Transverse colon (tissue), 3 donors: ENCODE results near the gene ARR3.

Experiments
- EP300 ChIP-seq: sonication (generic); formaldehyde crosslinking; IDR thresholded peaks from one replicate; pipeline ENCODE4 v1.6.1; 2017; ENCODE audit warnings: antibody characterized with exemption, low read depth
- TF ChIP-seq, protein P1 (sequence below), 5 experiments: fragments of 200-600 bp in 3 of 5; fragments of 450-650 bp in 2 of 5; sonication (generic) in 3 of 5; IDR thresholded peaks; 1 replicate in 2 of 5; 2 replicates in 3 of 5; pipeline ENCODE4 v1.5.1; 2016 to 2017; ENCODE audit warnings: antibody characterized with exemption in 5 of 5, inconsistent platforms in 3 of 5, mild to moderate bottlenecking in 2 of 5, moderate library complexity in 1 of 5

- TF ChIP-seq, protein P1, sequence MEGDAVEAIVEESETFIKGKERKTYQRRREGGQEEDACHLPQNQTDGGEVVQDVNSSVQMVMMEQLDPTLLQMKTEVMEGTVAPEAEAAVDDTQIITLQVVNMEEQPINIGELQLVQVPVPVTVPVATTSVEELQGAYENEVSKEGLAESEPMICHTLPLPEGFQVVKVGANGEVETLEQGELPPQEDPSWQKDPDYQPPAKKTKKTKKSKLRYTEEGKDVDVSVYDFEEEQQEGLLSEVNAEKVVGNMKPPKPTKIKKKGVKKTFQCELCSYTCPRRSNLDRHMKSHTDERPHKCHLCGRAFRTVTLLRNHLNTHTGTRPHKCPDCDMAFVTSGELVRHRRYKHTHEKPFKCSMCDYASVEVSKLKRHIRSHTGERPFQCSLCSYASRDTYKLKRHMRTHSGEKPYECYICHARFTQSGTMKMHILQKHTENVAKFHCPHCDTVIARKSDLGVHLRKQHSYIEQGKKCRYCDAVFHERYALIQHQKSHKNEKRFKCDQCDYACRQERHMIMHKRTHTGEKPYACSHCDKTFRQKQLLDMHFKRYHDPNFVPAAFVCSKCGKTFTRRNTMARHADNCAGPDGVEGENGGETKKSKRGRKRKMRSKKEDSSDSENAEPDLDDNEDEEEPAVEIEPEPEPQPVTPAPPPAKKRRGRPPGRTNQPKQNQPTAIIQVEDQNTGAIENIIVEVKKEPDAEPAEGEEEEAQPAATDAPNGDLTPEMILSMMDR (IDR thresholded peaks at IDR 0.05), result no peak
- TF ChIP-seq EP300, result no peak
Measured at GRCh38 chrX:70289793-70290770, 21.9 kb downstream of the ARR3 start, which contains the start of the genes KIF4A and PDZD11.
